Esophagus mucosa (tissue), 1 donor: ENCODE measurements around the gene ZEB2. TPM values are rescaled to one million over a fixed set of nuclear protein-coding genes. Genes with fewer than 3 reads are reported as not detected.

Experiments used
- ATAC-seq: fragments of 200-7000 bp; cut with Tn5 transposase; one replicate; pipeline ENCODE4 v1.9.1; 2020
- total RNA-seq: library from RNA; stranded (reverse); gene quantifications from one replicate; pipeline ENCODE4 v1.2.4, GENCODE V29; 2023
- donor health status: DM: yes; HTN: yes; CAD: no.

ZEB2 gene
- total RNA-seq, 1 donor from 2014 or later = 6.5 TPM

GRCh38 chr2:144447535-144447934 lies 72.4 kb downstream of the ZEB2 start:
- ATAC-seq = no peak

- ATAC-seq = no peak
Observed at GRCh38 chr2:144446136-144446535, 73.8 kb downstream of the ZEB2 start.

GRCh38 chr2:144445196-144445595 lies 74.7 kb downstream of the ZEB2 start:
- ATAC-seq = no peak

GRCh38 chr2:144443837-144444817 lies 75.8 kb downstream of the ZEB2 start:
- ATAC-seq = no peak

GRCh38 chr2:144441711-144442141 lies 78.2 kb downstream of the ZEB2 start:
- ATAC-seq = no peak

GRCh38 chr2:144439993-144440392 lies 79.9 kb downstream of the ZEB2 start:
- no peak for ATAC-seq

GRCh38 chr2:144438801-144439631 lies 80.9 kb downstream of the ZEB2 start:
- ATAC-seq = no peak

- ATAC-seq = no peak
Observed at GRCh38 chr2:144437636-144438035, 82.3 kb downstream of the ZEB2 start.

GRCh38 chr2:144434425-144435222 lies 85.3 kb downstream of the ZEB2 start:
- ATAC-seq = no peak

- no peak for ATAC-seq
Observed at GRCh38 chr2:144432921-144433320, 87.0 kb downstream of the ZEB2 start.

GRCh38 chr2:144431998-144432397 lies 87.9 kb downstream of the ZEB2 start:
- no peak for ATAC-seq

GRCh38 chr2:144431392-144431783 lies 88.5 kb downstream of the ZEB2 start:
- ATAC-seq = no peak

- no peak for ATAC-seq
Observed at GRCh38 chr2:144430722-144431391, 89.1 kb downstream of the ZEB2 start.

- ATAC-seq = no peak
Observed at GRCh38 chr2:144429396-144430112, 90.4 kb downstream of the ZEB2 start.

- ATAC-seq = no peak
Observed at GRCh38 chr2:144426981-144427479, 92.9 kb downstream of the ZEB2 start.

- no peak for ATAC-seq
Observed at GRCh38 chr2:144426355-144426754, 93.6 kb downstream of the ZEB2 start.

GRCh38 chr2:144424559-144425240 lies 95.2 kb downstream of the ZEB2 start:
- no peak for ATAC-seq

GRCh38 chr2:144421606-144422510 lies 98.1 kb downstream of the ZEB2 start:
- no peak for ATAC-seq

GRCh38 chr2:144419218-144419617 lies 100.7 kb downstream of the ZEB2 start:
- no peak for ATAC-seq
